RWPE2 (cell line): ENCODE results near the gene CEMIP.

Experiments
- ATAC-seq: fragments of 200-7000 bp; cut with Tn5 transposase; 3 replicates; pipeline ENCODE4 v1.9.1; 2021; ENCODE audit warnings: low read depth
- DNase-seq: peaks from one replicate; pipeline ENCODE4 v3.0.0-alpha.2; 2020; ENCODE audit warnings: low spot score
- H3K27ac ChIP-seq: fragments of 450-650 bp; 2 replicates; pipeline ENCODE4 v1.5.1; 2017; ENCODE audit warnings: mild to moderate bottlenecking; ENCODE audit not compliant: poor library complexity, severe bottlenecking
- H3K27me3 ChIP-seq: fragments of 250-450 bp; sonication (Bioruptor Pico); 2 replicates; pipeline ENCODE4 v1.5.1; 2021; ENCODE audit warnings: mild to moderate bottlenecking, moderate library complexity; ENCODE audit not compliant: insufficient read depth, poor library complexity, severe bottlenecking
- H3K36me3 ChIP-seq: fragments of 250-450 bp; sonication (Bioruptor Pico); 2 replicates; pipeline ENCODE4 v1.5.1; 2020; ENCODE audit warnings: low read depth, mild to moderate bottlenecking, moderate library complexity
- H3K4me1 ChIP-seq: fragments of 250-450 bp; sonication (Bioruptor Pico); 2 replicates; pipeline ENCODE4 v1.5.1; 2021; ENCODE audit warnings: mild to moderate bottlenecking, moderate library complexity; ENCODE audit not compliant: insufficient read depth, poor library complexity, severe bottlenecking
- H3K4me3 ChIP-seq: fragments of 250-450 bp; sonication (Bioruptor Pico); 2 replicates; pipeline ENCODE4 v1.5.1; 2021; ENCODE audit warnings: mild to moderate bottlenecking, moderate library complexity; ENCODE audit not compliant: severe bottlenecking
- H3K9me3 ChIP-seq: fragments of 250-450 bp; sonication (Bioruptor Pico); 2 replicates; pipeline ENCODE4 v1.5.1; 2021; ENCODE audit warnings: mild to moderate bottlenecking, moderate library complexity; ENCODE audit not compliant: severe bottlenecking
- TF ChIP-seq, protein P1 (sequence below): fragments of 450-650 bp; IDR thresholded peaks from one replicate; pipeline ENCODE4 v1.5.1; 2017; ENCODE audit warnings: mild to moderate bottlenecking, moderate library complexity; ENCODE audit not compliant: poor library complexity, severe bottlenecking

Gene CEMIP

GRCh38 chr15:80985981-80986380 lies 206.8 kb downstream of the CEMIP start:
- DNase-seq = no peak
- ATAC-seq = no peak

GRCh38 chr15:80986487-80986886 lies 207.3 kb downstream of the CEMIP start:
- DNase-seq (no peak), ATAC-seq (no peak)
- H3K9me3 ChIP-seq = no peaks in the 10 kb centered on the region
- H3K4me3 ChIP-seq = no peak overlapping the region
- H3K36me3 ChIP-seq = peaks cover 40% of the 10 kb centered on the region
- TF ChIP-seq, protein P1, sequence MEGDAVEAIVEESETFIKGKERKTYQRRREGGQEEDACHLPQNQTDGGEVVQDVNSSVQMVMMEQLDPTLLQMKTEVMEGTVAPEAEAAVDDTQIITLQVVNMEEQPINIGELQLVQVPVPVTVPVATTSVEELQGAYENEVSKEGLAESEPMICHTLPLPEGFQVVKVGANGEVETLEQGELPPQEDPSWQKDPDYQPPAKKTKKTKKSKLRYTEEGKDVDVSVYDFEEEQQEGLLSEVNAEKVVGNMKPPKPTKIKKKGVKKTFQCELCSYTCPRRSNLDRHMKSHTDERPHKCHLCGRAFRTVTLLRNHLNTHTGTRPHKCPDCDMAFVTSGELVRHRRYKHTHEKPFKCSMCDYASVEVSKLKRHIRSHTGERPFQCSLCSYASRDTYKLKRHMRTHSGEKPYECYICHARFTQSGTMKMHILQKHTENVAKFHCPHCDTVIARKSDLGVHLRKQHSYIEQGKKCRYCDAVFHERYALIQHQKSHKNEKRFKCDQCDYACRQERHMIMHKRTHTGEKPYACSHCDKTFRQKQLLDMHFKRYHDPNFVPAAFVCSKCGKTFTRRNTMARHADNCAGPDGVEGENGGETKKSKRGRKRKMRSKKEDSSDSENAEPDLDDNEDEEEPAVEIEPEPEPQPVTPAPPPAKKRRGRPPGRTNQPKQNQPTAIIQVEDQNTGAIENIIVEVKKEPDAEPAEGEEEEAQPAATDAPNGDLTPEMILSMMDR = no peak
- peaks cover 22% of the 10 kb centered on the region for H3K4me1 ChIP-seq
- H3K27me3 ChIP-seq = no peaks in the 10 kb centered on the region
- H3K27ac ChIP-seq = no peak overlapping the region

More at GRCh38 chr15:80985981-80986380, 206.8 kb downstream of the CEMIP start:
- TF ChIP-seq, protein P1 = no peak
- Histone ChIP-seq H3K36me3 (peaks cover 43% of the 10 kb centered on the region), H3K27me3 (no peaks in the 10 kb centered on the region), H3K27ac (no peak overlapping the region), H3K4me1 (peaks cover 22% of the 10 kb centered on the region), H3K4me3 (no peak overlapping the region), H3K9me3 (no peaks in the 10 kb centered on the region)

GRCh38 chr15:80988148-80988796 lies 209.1 kb downstream of the CEMIP start:
- TF ChIP-seq, protein P1 = no peak
- Histone ChIP-seq H3K36me3 (peaks cover 25% of the 10 kb centered on the region), H3K9me3 (no peaks in the 10 kb centered on the region), H3K4me3 (peak overlapping the region; percentile 98), H3K27ac (no peak overlapping the region), H3K4me1 (peaks cover 22% of the 10 kb centered on the region), H3K27me3 (no peaks in the 10 kb centered on the region)
- DNase-seq (no peak), ATAC-seq (no peak)

- ATAC-seq (peak; percentile 9), DNase-seq (no peak)
- Histone ChIP-seq H3K9me3 (no peaks in the 10 kb centered on the region), H3K36me3 (peaks cover 23% of the 10 kb centered on the region), H3K4me1 (peaks cover 22% of the 10 kb centered on the region), H3K27me3 (no peaks in the 10 kb centered on the region), H3K27ac (peak overlapping the region; percentile 50), H3K4me3 (peak overlapping the region; percentile 98)
- TF ChIP-seq, protein P1 = no peak
Observed at GRCh38 chr15:80989081-80989517, 209.9 kb downstream of the CEMIP start.
